Mesothelial cell of epicardium (in vitro differentiated cells): Measurements from ENCODE around the gene RPEL1. TPM values are rescaled to one million over a fixed set of nuclear protein-coding genes. Genes with fewer than 3 reads are reported as not detected.

Source experiments
- DNase-seq, 2 experiments: peaks; one replicate each; pipeline ENCODE4 v3.0.0; 2021; ENCODE audit warnings: low spot score in 2 of 2; ENCODE audit not compliant: unreplicated experiment in 2 of 2
- H3K27ac Mint-ChIP-seq: 2 replicates; pipeline ENCODE4 v1.8.0; 2021; ENCODE audit warnings: mixed read lengths
- H3K27me3 Mint-ChIP-seq: 2 replicates; pipeline ENCODE4 v1.8.0; 2021; ENCODE audit warnings: low read depth, mixed read lengths
- H3K36me3 Mint-ChIP-seq: 2 replicates; pipeline ENCODE4 v1.8.0; 2021; ENCODE audit warnings: mixed read lengths
- H3K4me1 Mint-ChIP-seq: 2 replicates; pipeline ENCODE4 v1.8.0; 2021; ENCODE audit warnings: mixed read lengths
- H3K4me3 Mint-ChIP-seq: 2 replicates; pipeline ENCODE4 v1.8.0; 2021; ENCODE audit warnings: mild to moderate bottlenecking, moderate library complexity, mixed read lengths
- H3K9me3 Mint-ChIP-seq: 2 replicates; pipeline ENCODE4 v1.8.0; 2021; ENCODE audit warnings: mixed read lengths
- CTCF ChIP-seq: fragments of 200-600 bp; sonication (generic); IDR thresholded peaks from one replicate; pipeline ENCODE4 v1.5.0; 2021; ENCODE audit warnings: antibody characterized with exemption; ENCODE audit not compliant: unreplicated experiment
- total RNA-seq: library from RNA; stranded (reverse); gene quantifications from 3 replicates; pipeline ENCODE4 v1.2.1, GENCODE V29; 2021

RPEL1 gene
- total RNA-seq, 1 donor from 2014 or later = not detected

GRCh38 chr10:103280031-103280430 is 34.3 kb downstream of the RPEL1 start:
- no peaks in the 10 kb centered on the region for H3K36me3 Mint-ChIP-seq
- no peaks in the 10 kb centered on the region for H3K9me3 Mint-ChIP-seq
- no peak for DNase-seq
- H3K4me1 Mint-ChIP-seq = peaks cover 6% of the 10 kb centered on the region
- peaks cover 86% of the 10 kb centered on the region for H3K27me3 Mint-ChIP-seq
- H3K4me3 Mint-ChIP-seq = no peak overlapping the region
- H3K27ac Mint-ChIP-seq = no peak overlapping the region
- TF ChIP-seq CTCF = no peak

- Mint-ChIP-seq H3K9me3 (no peaks in the 10 kb centered on the region), H3K36me3 (no peaks in the 10 kb centered on the region), H3K4me1 (peaks cover 6% of the 10 kb centered on the region), H3K27ac (no peak overlapping the region), H3K4me3 (no peak overlapping the region), H3K27me3 (peaks cover 81% of the 10 kb centered on the region)
- DNase-seq = no peak
- no peak for TF ChIP-seq CTCF
Observed at GRCh38 chr10:103280506-103280905, 34.8 kb downstream of the RPEL1 start.

GRCh38 chr10:103281753-103282152 is 36.1 kb downstream of the RPEL1 start:
- no peaks in the 10 kb centered on the region for H3K9me3 Mint-ChIP-seq
- no peaks in the 10 kb centered on the region for H3K36me3 Mint-ChIP-seq
- no peak overlapping the region for H3K4me3 Mint-ChIP-seq
- no peak overlapping the region for H3K27ac Mint-ChIP-seq
- H3K4me1 Mint-ChIP-seq = peaks cover 6% of the 10 kb centered on the region
- DNase-seq = peak; percentile 27 to 52
- no peak for TF ChIP-seq CTCF
- H3K27me3 Mint-ChIP-seq = peaks cover 76% of the 10 kb centered on the region

DNA sequence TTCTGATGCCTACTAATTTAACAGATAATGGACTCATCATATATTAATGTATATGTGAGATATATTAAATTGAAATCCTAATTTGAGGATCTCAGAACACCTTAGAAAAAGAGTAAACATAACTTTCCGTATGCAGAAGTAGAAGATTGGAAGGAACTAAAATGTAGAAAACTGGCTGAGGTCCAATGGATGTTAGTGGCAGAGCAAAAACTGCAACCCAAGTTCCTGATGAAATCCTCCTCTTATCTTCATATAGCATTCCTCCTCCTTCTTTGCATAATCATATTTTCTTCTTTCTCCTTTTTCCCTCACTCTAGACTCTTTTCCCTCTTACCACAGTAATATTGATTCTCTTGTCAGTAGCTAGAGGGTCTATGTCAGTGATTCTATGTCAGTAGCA is 37.3 kb downstream of the RPEL1 start:
- no peaks in the 10 kb centered on the region for H3K9me3 Mint-ChIP-seq
- DNase-seq = no peak

DNA sequence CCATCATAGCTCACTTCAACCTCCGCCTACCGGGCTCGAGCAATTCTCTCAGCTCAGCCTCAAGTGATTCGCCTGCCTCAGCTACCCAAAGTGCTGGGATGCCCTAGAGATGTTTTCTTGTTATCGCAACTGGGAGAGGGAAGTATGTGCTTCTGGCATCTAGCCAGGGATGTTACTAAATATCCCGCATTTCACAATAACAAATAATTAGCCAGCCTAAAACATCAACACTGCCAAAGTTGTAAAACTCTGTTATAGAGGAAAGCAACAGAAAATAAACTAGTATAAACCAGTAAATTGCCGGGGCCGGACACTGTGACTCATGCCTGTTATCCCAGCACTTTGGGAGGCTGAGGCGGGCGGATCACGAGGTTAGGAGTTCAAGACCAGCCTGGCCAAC is 38.5 kb downstream of the RPEL1 start:
- Mint-ChIP-seq H3K4me3 (no peak overlapping the region), H3K27ac (no peak overlapping the region), H3K9me3 (no peaks in the 10 kb centered on the region), H3K27me3 (peaks cover 75% of the 10 kb centered on the region), H3K4me1 (peaks cover 5% of the 10 kb centered on the region), H3K36me3 (no peaks in the 10 kb centered on the region)
- TF ChIP-seq CTCF = no peak
- DNase-seq = no peak

More for the DNA sequence above, 37.3 kb downstream of the RPEL1 start:
- Mint-ChIP-seq H3K27ac (no peak overlapping the region), H3K36me3 (no peaks in the 10 kb centered on the region), H3K27me3 (peaks cover 75% of the 10 kb centered on the region), H3K4me1 (peaks cover 6% of the 10 kb centered on the region), H3K4me3 (no peak overlapping the region)
- TF ChIP-seq CTCF = no peak

DNA sequence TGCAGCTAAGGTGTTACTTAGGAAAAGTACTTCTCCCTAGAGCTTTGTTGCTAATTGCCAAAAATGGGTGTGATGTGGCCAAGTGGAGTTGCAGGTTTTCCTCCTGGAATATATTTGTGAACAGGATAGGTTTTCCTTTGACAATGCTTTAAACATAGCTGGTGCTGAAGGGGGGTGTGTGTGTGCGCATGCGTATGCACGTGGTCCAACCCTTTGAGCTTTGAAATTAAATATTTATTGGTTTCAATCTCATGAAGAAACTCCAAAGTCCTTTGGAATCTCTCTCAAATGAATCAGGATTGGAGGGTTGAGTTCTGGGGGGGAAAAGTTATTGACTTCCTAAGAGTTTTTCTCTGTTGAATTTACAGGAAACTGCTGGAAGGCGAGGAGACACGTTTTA is 42.3 kb downstream of the RPEL1 start:
- Mint-ChIP-seq H3K4me3 (no peak overlapping the region), H3K4me1 (no peaks in the 10 kb centered on the region), H3K27ac (no peak overlapping the region), H3K36me3 (no peaks in the 10 kb centered on the region), H3K27me3 (peaks cover 51% of the 10 kb centered on the region), H3K9me3 (no peaks in the 10 kb centered on the region)
- DNase-seq = no peak
- no peak for TF ChIP-seq CTCF
